GM12878 (cell line): ENCODE data around the gene ARL6IP5. TPM values are rescaled to one million over a fixed set of nuclear protein-coding genes. Genes with fewer than 3 reads are reported as not detected.

Source experiments
- ASH2L ChIP-seq: fragments of 300-600, 200-600 bp; sonication (generic); IDR thresholded peaks from 2 replicates; pipeline ENCODE4 v1.6.1; 2017; ENCODE audit warnings: low read depth, mild to moderate bottlenecking, borderline replicate concordance
- EGR1 ChIP-seq, 2 experiments: IDR thresholded peaks; 1 replicate in 1 of 2; 2 replicates in 1 of 2; pipeline ENCODE4 v1.6.1; 2011 to 2012; ENCODE audit warnings: low read depth in 2 of 2, low read length in 2 of 2, borderline replicate concordance in 1 of 2, mild to moderate bottlenecking in 1 of 2, moderate library complexity in 1 of 2
- EP300 ChIP-seq, 2 experiments: fragments of 150-350 bp in 1 of 2; IDR thresholded peaks; 2 replicates each; pipeline ENCODE4 v1.6.1; 2011 to 2012; ENCODE audit warnings: low read depth in 2 of 2, low read length in 2 of 2, borderline replicate concordance in 1 of 2, improper control_type of control experiment in 1 of 2, inconsistent platforms in 1 of 2; ENCODE audit not compliant: control insufficient read depth in 1 of 2
- LARP7 ChIP-seq: fragments of 450-650 bp; IDR thresholded peaks from 2 replicates; pipeline ENCODE4 v1.6.1; 2017; ENCODE audit warnings: mild to moderate bottlenecking
- MXI1 ChIP-seq: fragments of 150-350 bp; IDR thresholded peaks from 2 replicates; pipeline ENCODE4 v1.6.1; 2011; ENCODE audit warnings: low read depth, mild to moderate bottlenecking, inconsistent platforms, low read length, improper control_type of control experiment
- RB1 ChIP-seq: fragments of 450-650 bp; formaldehyde crosslinking; IDR thresholded peaks from 2 replicates; pipeline ENCODE4 v1.6.1; 2017; ENCODE audit warnings: mild to moderate bottlenecking, borderline replicate concordance
- polyA plus RNA-seq, 11 experiments: library from polyadenylated mRNA; depleted of rRNA in 4 of 11; unstranded in 6 of 11; stranded (reverse) in 5 of 11; fragments of >200 nt; fragmentation: Nextera tagmentation in 4 of 11; fragmentation: Illumina TruSeq in 1 of 11; extraction: Ambion mirVana in 4 of 11; extraction: Trizol in 1 of 11; gene quantifications; 1 replicate in 1 of 11; 2 replicates in 10 of 11; pipeline versions ENCODE4 v1.2.1 to v1.2.3, GENCODE V29; 2011 to 2016; ENCODE audit warnings: inconsistent platforms in 2 of 11, missing spikeins in 2 of 11, low read depth in 1 of 11
- total RNA-seq, 4 experiments: library from RNA; depleted of rRNA in 3 of 4; stranded (reverse); fragments of >200 nt in 3 of 4; fragmentation: Illumina TruSeq in 1 of 4; extraction: Trizol in 1 of 4; gene quantifications; 2 replicates each; pipeline versions ENCODE4 v1.2.1 to v1.2.3, GENCODE V29; 2013 to 2021
- TF ChIP-seq, protein P1 (sequence below): fragments of 450-650 bp; IDR thresholded peaks from 2 replicates; pipeline ENCODE4 v1.6.1; 2016; ENCODE audit warnings: mild to moderate bottlenecking
- TF ChIP-seq, protein P2 (sequence below): fragments of 450-650 bp; formaldehyde crosslinking; IDR thresholded peaks from 2 replicates; pipeline ENCODE4 v1.4.0; 2020; ENCODE audit warnings: mild to moderate bottlenecking, moderate library complexity

The ARL6IP5 gene
- total and polyA plus RNA-seq, 10 of the 15 experiments (the other 5 are each of a cell fraction or from before 2014, with no cell fraction given) = 78.2 to 310 (median 148) TPM

DNA sequence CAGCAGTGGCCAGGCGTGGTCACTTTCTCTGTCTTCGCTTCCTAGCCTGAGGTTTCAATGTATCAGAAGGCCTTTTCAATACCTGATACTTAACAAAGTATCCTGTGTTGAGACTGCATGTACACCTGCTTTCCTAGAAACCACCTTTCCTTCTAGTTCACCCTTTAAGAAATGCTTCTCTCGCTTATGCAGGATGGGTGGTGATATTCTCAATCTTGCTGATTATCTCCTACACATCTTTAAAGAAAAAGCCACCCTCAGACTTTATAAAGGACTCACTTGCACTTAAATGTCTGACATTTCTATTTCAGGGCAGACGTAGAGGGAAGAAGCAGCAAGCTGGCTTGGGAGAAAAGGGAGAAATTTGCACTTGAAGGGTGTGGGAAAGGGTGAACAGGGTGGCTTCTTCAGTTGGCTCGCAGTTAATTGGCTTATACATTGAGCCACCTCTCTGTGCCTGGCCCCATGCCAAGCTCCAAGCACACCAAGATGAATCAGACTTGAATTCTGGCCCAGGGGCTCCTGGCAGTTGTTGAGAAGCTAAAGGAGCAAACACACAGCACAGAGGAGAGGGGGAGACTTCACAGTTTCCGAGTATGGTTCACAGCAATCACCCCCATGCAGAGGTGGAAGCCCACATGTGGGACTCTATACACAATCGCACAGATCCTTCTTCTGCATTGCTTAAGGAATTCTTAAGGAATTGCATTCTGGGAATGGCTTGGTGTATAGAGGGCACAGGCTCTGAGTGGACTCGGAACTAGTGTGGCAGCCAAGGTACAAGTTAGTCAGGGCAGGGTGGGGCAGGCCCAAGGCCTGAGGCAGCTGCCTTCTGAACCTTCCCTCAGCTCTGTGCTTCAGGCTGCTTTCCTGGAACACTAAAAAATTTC, 1.3 kb downstream of the ARL6IP5 start (continued):
- no peak for TF ChIP-seq RB1
- no peak for TF ChIP-seq EP300 (IDR thresholded peaks at IDR 0.05; ENCODE audit: borderline replicate concordance in 1 of 2, control insufficient read depth in 1 of 2, low read depth in 2 of 2, low read length in 2 of 2)
- TF ChIP-seq, protein P1, sequence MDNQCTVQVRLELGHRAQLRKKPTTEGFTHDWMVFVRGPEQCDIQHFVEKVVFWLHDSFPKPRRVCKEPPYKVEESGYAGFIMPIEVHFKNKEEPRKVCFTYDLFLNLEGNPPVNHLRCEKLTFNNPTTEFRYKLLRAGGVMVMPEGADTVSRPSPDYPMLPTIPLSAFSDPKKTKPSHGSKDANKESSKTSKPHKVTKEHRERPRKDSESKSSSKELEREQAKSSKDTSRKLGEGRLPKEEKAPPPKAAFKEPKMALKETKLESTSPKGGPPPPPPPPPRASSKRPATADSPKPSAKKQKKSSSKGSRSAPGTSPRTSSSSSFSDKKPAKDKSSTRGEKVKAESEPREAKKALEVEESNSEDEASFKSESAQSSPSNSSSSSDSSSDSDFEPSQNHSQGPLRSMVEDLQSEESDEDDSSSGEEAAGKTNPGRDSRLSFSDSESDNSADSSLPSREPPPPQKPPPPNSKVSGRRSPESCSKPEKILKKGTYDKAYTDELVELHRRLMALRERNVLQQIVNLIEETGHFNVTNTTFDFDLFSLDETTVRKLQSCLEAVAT = 0 out of 2 replicates have a peak, but pooled peaks have one; percentile 35
- TF ChIP-seq, protein P2, sequence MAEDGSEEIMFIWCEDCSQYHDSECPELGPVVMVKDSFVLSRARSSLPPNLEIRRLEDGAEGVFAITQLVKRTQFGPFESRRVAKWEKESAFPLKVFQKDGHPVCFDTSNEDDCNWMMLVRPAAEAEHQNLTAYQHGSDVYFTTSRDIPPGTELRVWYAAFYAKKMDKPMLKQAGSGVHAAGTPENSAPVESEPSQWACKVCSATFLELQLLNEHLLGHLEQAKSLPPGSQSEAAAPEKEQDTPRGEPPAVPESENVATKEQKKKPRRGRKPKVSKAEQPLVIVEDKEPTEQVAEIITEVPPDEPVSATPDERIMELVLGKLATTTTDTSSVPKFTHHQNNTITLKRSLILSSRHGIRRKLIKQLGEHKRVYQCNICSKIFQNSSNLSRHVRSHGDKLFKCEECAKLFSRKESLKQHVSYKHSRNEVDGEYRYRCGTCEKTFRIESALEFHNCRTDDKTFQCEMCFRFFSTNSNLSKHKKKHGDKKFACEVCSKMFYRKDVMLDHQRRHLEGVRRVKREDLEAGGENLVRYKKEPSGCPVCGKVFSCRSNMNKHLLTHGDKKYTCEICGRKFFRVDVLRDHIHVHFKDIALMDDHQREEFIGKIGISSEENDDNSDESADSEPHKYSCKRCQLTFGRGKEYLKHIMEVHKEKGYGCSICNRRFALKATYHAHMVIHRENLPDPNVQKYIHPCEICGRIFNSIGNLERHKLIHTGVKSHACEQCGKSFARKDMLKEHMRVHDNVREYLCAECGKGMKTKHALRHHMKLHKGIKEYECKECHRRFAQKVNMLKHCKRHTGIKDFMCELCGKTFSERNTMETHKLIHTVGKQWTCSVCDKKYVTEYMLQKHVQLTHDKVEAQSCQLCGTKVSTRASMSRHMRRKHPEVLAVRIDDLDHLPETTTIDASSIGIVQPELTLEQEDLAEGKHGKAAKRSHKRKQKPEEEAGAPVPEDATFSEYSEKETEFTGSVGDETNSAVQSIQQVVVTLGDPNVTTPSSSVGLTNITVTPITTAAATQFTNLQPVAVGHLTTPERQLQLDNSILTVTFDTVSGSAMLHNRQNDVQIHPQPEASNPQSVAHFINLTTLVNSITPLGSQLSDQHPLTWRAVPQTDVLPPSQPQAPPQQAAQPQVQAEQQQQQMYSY (CRISPR knock-in tag) = no peak
- no peak for TF ChIP-seq MXI1
- TF ChIP-seq EGR1 (IDR thresholded peaks at IDR 0.05; ENCODE audit: borderline replicate concordance in 1 of 2, low read depth in 2 of 2, low read length in 2 of 2) = no peak
- TF ChIP-seq LARP7 = 0 out of 2 replicates have a peak, but pooled peaks have one; percentile 22
- TF ChIP-seq ASH2L = no peak
